Upper lobe of left lung (tissue), 4 donors: ENCODE results near the gene MYH7B.

Source experiments
- EP300 ChIP-seq, 4 donors: sonication (generic); formaldehyde crosslinking; IDR thresholded peaks; one replicate each; pipeline ENCODE4 v1.5.1; 2017; ENCODE audit warnings: antibody characterized with exemption in 4 of 4, control low read depth in 2 of 4
- POLR2A ChIP-seq, 4 donors: fragments of 450-650 bp; IDR thresholded peaks; one replicate each; pipeline ENCODE4 v1.5.1; 2016 to 2017; ENCODE audit warnings: antibody characterized with exemption in 4 of 4, mild to moderate bottlenecking in 2 of 4
- POLR2AphosphoS5 ChIP-seq, 2 donors: sonication (generic); formaldehyde crosslinking; IDR thresholded peaks; one replicate each; pipeline ENCODE4 v1.5.1; 2017; ENCODE audit warnings: antibody characterized with exemption in 2 of 2
- TF ChIP-seq, protein P1 (sequence below), 6 experiments: fragments of 450-650 bp in 4 of 6; fragments of 200-600 bp in 2 of 6; sonication (generic) in 2 of 6; IDR thresholded peaks; one replicate each; pipeline ENCODE4 v1.5.1; 2016 to 2019; ENCODE audit warnings: antibody characterized with exemption in 6 of 6

- TF ChIP-seq, protein P1, sequence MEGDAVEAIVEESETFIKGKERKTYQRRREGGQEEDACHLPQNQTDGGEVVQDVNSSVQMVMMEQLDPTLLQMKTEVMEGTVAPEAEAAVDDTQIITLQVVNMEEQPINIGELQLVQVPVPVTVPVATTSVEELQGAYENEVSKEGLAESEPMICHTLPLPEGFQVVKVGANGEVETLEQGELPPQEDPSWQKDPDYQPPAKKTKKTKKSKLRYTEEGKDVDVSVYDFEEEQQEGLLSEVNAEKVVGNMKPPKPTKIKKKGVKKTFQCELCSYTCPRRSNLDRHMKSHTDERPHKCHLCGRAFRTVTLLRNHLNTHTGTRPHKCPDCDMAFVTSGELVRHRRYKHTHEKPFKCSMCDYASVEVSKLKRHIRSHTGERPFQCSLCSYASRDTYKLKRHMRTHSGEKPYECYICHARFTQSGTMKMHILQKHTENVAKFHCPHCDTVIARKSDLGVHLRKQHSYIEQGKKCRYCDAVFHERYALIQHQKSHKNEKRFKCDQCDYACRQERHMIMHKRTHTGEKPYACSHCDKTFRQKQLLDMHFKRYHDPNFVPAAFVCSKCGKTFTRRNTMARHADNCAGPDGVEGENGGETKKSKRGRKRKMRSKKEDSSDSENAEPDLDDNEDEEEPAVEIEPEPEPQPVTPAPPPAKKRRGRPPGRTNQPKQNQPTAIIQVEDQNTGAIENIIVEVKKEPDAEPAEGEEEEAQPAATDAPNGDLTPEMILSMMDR (IDR thresholded peaks at IDR 0.05) = no peak
- no peak for TF ChIP-seq POLR2AphosphoS5 (IDR thresholded peaks at IDR 0.05)
- TF ChIP-seq POLR2A (IDR thresholded peaks at IDR 0.05) = no peak
- no peak for TF ChIP-seq EP300 (IDR thresholded peaks at IDR 0.05)
These were observed 32.3 kb upstream of the MYH7B start for GRCh38 chr20:34923414-34923813.
